AG10803 (cell line): Measurements from ENCODE around the gene FEZF2.

ENCODE experiments used
- DNase-seq: peaks from one replicate; pipeline ENCODE4 v3.0.0; 2010; ENCODE audit warnings: low read depth
- H3K4me3 ChIP-seq: 2 replicates; pipeline ENCODE4 v1.5.1; 2011; ENCODE audit warnings: mild to moderate bottlenecking, low read length, control low read depth
- TF ChIP-seq, protein P1 (sequence below): conservative IDR thresholded peaks from 2 replicates; pipeline ENCODE4 v1.5.1; 2011; ENCODE audit warnings: mild to moderate bottlenecking, low read length, control low read depth, inconsistent platforms

The FEZF2 gene

GRCh38 chr3:62405566-62405965 is 32.2 kb upstream of the FEZF2 start:
- TF ChIP-seq, protein P1, sequence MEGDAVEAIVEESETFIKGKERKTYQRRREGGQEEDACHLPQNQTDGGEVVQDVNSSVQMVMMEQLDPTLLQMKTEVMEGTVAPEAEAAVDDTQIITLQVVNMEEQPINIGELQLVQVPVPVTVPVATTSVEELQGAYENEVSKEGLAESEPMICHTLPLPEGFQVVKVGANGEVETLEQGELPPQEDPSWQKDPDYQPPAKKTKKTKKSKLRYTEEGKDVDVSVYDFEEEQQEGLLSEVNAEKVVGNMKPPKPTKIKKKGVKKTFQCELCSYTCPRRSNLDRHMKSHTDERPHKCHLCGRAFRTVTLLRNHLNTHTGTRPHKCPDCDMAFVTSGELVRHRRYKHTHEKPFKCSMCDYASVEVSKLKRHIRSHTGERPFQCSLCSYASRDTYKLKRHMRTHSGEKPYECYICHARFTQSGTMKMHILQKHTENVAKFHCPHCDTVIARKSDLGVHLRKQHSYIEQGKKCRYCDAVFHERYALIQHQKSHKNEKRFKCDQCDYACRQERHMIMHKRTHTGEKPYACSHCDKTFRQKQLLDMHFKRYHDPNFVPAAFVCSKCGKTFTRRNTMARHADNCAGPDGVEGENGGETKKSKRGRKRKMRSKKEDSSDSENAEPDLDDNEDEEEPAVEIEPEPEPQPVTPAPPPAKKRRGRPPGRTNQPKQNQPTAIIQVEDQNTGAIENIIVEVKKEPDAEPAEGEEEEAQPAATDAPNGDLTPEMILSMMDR = no peak
- no peak for DNase-seq
- H3K4me3 ChIP-seq = no peak overlapping the region

DNA sequence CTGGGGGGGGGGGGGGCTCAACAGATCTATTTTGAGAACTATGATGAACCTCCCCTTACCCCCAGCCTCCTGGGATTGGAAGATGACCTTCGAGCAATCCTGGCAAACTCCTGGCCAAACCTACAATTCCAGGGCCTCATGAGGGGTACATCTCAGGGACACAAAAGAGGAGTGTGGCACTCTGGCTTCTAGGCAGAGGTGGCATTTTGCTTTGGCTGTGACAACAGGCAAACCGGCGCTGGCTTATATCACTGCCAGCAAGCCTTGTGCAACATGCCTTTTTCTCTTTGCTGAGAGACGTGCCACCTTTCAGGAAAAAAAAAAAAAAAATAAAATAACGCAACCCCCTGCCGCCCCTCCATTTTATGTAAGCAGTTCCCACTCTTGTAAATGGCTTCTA is 31.8 kb upstream of the FEZF2 start:
- DNase-seq = no peak
- no peak overlapping the region for H3K4me3 ChIP-seq
- TF ChIP-seq, protein P1 = no peak

DNA sequence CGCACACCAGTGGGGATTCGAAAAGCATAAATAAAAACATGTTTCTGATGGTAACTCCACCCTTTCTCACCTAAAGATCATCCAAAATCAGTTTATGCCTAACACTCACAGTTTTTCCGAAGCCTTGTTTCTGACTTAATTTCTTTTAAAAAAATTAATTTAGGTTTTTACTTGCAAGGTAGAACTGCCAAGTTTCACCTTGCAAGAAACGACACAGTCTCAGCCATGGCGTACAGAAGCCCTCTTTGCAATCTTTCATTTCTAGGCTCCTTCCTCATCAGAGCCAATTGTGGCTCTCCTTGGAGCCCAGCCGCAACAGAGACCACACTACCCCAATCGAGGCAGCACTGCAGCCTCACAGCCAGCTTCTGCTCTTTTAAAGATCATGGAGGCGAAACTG is 31.0 kb upstream of the FEZF2 start:
- TF ChIP-seq, protein P1 = no peak
- DNase-seq = no peak
- H3K4me3 ChIP-seq = no peak overlapping the region

GRCh38 chr3:62403765-62404164 is 30.4 kb upstream of the FEZF2 start:
- DNase-seq = no peak
- no peak overlapping the region for H3K4me3 ChIP-seq
- TF ChIP-seq, protein P1 = no peak

GRCh38 chr3:62392626-62393292 is 19.4 kb upstream of the FEZF2 start:
- DNase-seq = no peak
- TF ChIP-seq, protein P1 = no peak
- H3K4me3 ChIP-seq = no peak overlapping the region

GRCh38 chr3:62387251-62387650 is 13.9 kb upstream of the FEZF2 start:
- H3K4me3 ChIP-seq = no peak overlapping the region
- no peak for DNase-seq
- TF ChIP-seq, protein P1 = no peak

DNA sequence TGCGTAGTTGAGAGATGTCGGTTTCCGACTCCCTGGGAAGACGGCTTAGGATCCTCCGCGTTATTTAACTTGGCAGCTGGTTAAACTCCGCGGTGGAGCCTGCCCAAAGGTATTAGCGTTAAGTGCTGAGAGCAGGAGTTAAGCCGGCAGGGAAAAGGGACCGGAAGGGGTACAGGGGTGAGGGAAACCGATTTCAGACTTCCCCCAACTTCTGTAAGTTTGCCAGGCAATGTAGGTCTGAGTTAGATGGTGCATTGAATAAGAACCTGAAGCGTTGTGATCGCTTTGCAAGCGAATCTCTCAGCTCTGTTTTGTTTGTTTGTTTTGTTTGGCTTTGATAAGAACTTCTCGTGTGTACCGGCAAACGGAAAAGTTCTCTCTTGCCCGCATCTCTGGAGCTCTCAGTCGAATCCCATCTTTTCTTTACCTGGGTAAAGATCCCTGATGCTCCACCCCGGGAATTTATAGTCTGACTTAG is 6.0 kb upstream of the FEZF2 start:
- H3K4me3 ChIP-seq = no peak overlapping the region
- TF ChIP-seq, protein P1 = no peak
- no peak for DNase-seq
